Measurements from ENCODE around the gene KLHDC10. TPM values are rescaled to one million over a fixed set of nuclear protein-coding genes. Genes with fewer than 3 reads are reported as not detected.
A peak's percentile ranks its signal among the peaks of the same experiment; 100 is the strongest.
"Not testable (repeated sequence)": the region's sequence is repeated elsewhere in the genome, so short reads cannot be mapped to it uniquely, and the experiment has no call there.

The KLHDC10 gene
- total and polyA plus RNA-seq, 2 donors (not counting 1 experiment from before 2014, with no cell fraction given): 28.5 to 29.1 TPM

DNA sequence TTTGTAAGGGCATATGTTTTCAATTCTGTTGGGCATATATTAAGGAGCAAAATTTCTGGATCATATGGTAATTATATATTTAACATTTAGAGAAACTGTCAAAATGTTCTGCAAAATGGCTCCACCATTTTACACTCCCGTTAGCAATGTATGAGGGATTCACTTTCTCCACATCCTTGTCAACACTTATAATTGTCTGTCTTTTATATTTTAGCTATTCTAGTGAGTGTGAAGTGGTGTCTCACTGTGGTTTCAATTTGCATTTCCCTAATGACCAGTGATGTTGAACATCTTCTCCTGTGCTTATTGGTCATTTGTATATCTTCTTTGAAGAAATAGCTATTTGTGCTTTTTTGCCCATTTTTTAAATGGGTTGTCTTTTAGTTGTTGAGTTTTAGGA lies 8.1 kb upstream of the KLHDC10 start:
- H3K4me1 ChIP-seq (ENCODE audit: control insufficient read depth, extremely low read depth, insufficient read depth, low read length): no peaks in the 10 kb centered on the region
- no peak overlapping the region for H3K9ac ChIP-seq (ENCODE audit: insufficient read depth, low read length)
- H3K4me2 ChIP-seq (ENCODE audit: extremely low read depth, insufficient read depth, low read length): no peak overlapping the region
- H3K27ac ChIP-seq (ENCODE audit: insufficient read depth, low read length): no peak overlapping the region
- no peaks in the 10 kb centered on the region for H3K36me3 ChIP-seq (ENCODE audit: control insufficient read depth, insufficient read depth, low read length)
- H2AFZ ChIP-seq (ENCODE audit: low read length): no peak overlapping the region
- no peak for TF ChIP-seq EZH2 (IDR thresholded peaks at IDR 0.05; ENCODE audit: low read length, missing control alignments)
- TF ChIP-seq, protein P1, sequence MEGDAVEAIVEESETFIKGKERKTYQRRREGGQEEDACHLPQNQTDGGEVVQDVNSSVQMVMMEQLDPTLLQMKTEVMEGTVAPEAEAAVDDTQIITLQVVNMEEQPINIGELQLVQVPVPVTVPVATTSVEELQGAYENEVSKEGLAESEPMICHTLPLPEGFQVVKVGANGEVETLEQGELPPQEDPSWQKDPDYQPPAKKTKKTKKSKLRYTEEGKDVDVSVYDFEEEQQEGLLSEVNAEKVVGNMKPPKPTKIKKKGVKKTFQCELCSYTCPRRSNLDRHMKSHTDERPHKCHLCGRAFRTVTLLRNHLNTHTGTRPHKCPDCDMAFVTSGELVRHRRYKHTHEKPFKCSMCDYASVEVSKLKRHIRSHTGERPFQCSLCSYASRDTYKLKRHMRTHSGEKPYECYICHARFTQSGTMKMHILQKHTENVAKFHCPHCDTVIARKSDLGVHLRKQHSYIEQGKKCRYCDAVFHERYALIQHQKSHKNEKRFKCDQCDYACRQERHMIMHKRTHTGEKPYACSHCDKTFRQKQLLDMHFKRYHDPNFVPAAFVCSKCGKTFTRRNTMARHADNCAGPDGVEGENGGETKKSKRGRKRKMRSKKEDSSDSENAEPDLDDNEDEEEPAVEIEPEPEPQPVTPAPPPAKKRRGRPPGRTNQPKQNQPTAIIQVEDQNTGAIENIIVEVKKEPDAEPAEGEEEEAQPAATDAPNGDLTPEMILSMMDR (conservative IDR thresholded peaks at IDR 0.05 in 1 of 2, IDR thresholded peaks at IDR 0.05 in 1 of 2; ENCODE audit: low read depth in 1 of 2, low read length in 2 of 2): no peak
- no peaks in the 10 kb centered on the region for H3K27me3 ChIP-seq (ENCODE audit: control insufficient read depth, insufficient read depth, low read length)
- no peaks in the 10 kb centered on the region for H4K20me1 ChIP-seq (ENCODE audit: control insufficient read depth, extremely low read depth, insufficient read depth, low read length)
- no peak overlapping the region for H3K4me3 ChIP-seq (replicated peaks in 1 of 4; ENCODE audit: control extremely low read depth in 1 of 4, insufficient read depth in 1 of 4, low read depth in 3 of 4, low read length in 4 of 4)
- no peaks in the 10 kb centered on the region for H3K79me2 ChIP-seq (ENCODE audit: control insufficient read depth, insufficient read depth, low read length)
- DNase-seq (ENCODE audit: low read depth in 2 of 2): no peak
- no peaks in the 10 kb centered on the region for H3K9me3 ChIP-seq (ENCODE audit: control insufficient read depth, insufficient read depth, low read depth, low read length)

DNA sequence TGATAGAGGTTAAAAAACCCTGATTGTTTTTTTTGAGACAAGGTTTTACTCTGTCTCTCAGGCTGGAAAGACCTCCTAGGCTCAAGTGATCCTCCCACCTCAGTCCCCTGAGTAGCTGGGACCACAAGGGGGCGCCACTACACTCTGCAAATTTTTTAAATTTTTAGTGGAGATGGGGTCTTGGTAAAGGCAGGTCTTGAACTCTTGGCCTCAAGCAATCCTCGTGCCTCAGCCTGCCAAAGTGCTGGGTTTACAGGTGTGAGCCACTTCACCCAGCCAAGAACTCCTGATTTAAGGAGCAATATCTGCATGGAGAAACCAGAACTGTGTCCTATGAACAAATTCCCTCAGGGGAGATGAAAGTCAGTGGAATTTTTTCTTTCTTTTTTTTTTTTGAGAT lies 7.3 kb upstream of the KLHDC10 start:
- H3K4me1 ChIP-seq (ENCODE audit: control insufficient read depth, extremely low read depth, insufficient read depth, low read length): no peaks in the 10 kb centered on the region
- H3K4me2 ChIP-seq (ENCODE audit: extremely low read depth, insufficient read depth, low read length): no peak overlapping the region
- no peak overlapping the region for H2AFZ ChIP-seq (ENCODE audit: low read length)
- no peak overlapping the region for H3K4me3 ChIP-seq (replicated peaks in 1 of 4; ENCODE audit: control extremely low read depth in 1 of 4, insufficient read depth in 1 of 4, low read depth in 3 of 4, low read length in 4 of 4)
- TF ChIP-seq, protein P1 (conservative IDR thresholded peaks at IDR 0.05 in 1 of 2, IDR thresholded peaks at IDR 0.05 in 1 of 2; ENCODE audit: low read depth in 1 of 2, low read length in 2 of 2): peak; percentile 66 to 82
- no peak for TF ChIP-seq EZH2 (IDR thresholded peaks at IDR 0.05; ENCODE audit: low read length, missing control alignments)
- H4K20me1 ChIP-seq (ENCODE audit: control insufficient read depth, extremely low read depth, insufficient read depth, low read length): no peaks in the 10 kb centered on the region
- H3K27ac ChIP-seq (ENCODE audit: insufficient read depth, low read length): no peak overlapping the region
- peak in 1 of 2 donors; percentile 44 for DNase-seq (ENCODE audit: low read depth in 2 of 2)
- no peaks in the 10 kb centered on the region for H3K27me3 ChIP-seq (ENCODE audit: control insufficient read depth, insufficient read depth, low read length)
- no peaks in the 10 kb centered on the region for H3K79me2 ChIP-seq (ENCODE audit: control insufficient read depth, insufficient read depth, low read length)
- H3K9me3 ChIP-seq (ENCODE audit: control insufficient read depth, insufficient read depth, low read depth, low read length): no peaks in the 10 kb centered on the region
- no peaks in the 10 kb centered on the region for H3K36me3 ChIP-seq (ENCODE audit: control insufficient read depth, insufficient read depth, low read length)
- no peak overlapping the region for H3K9ac ChIP-seq (ENCODE audit: insufficient read depth, low read length)

DNA sequence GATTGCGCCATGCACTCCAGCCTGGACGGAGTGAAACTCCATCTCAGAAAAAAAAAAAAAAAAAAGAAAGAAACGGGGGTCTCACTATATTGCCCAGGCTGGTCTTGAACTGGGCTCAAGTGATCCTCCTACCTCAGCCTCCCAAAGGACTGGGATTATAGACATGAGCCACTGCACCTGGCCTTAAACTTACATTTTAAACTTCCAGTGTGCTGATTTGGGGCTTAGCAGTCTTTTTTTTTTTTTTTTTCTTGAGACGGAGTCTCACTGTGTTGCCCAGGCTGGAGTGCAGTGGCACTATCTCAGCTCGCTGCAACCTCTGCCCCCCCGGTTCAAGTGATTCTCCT lies 5.8 kb upstream of the KLHDC10 start:
- not testable (repeated sequence) for DNase-seq (ENCODE audit: low read depth in 2 of 2); H3K27me3 ChIP-seq (ENCODE audit: control insufficient read depth, insufficient read depth, low read length); H3K9ac ChIP-seq (ENCODE audit: insufficient read depth, low read length); H3K4me3 ChIP-seq (replicated peaks in 1 of 4; ENCODE audit: control extremely low read depth in 1 of 4, insufficient read depth in 1 of 4, low read depth in 3 of 4, low read length in 4 of 4); H3K36me3 ChIP-seq (ENCODE audit: control insufficient read depth, insufficient read depth, low read length); H3K4me2 ChIP-seq (ENCODE audit: extremely low read depth, insufficient read depth, low read length); H3K79me2 ChIP-seq (ENCODE audit: control insufficient read depth, insufficient read depth, low read length); H3K27ac ChIP-seq (ENCODE audit: insufficient read depth, low read length); H3K4me1 ChIP-seq (ENCODE audit: control insufficient read depth, extremely low read depth, insufficient read depth, low read length); H3K9me3 ChIP-seq (ENCODE audit: control insufficient read depth, insufficient read depth, low read depth, low read length); H2AFZ ChIP-seq (ENCODE audit: low read length); H4K20me1 ChIP-seq (ENCODE audit: control insufficient read depth, extremely low read depth, insufficient read depth, low read length)
